LoVo (cell line): ENCODE data around the gene CPNE9.
A peak's percentile ranks its signal among the peaks of the same experiment; 100 is the strongest.
"Not testable (repeated sequence)": the region's sequence is repeated elsewhere in the genome, so short reads cannot be mapped to it uniquely, and the experiment has no call there.

ENCODE experiments used
- DNase-seq: peaks from one replicate; pipeline ENCODE4 v3.0.0-alpha.2; 2016; ENCODE audit warnings: low spot score

The CPNE9 gene

DNA sequence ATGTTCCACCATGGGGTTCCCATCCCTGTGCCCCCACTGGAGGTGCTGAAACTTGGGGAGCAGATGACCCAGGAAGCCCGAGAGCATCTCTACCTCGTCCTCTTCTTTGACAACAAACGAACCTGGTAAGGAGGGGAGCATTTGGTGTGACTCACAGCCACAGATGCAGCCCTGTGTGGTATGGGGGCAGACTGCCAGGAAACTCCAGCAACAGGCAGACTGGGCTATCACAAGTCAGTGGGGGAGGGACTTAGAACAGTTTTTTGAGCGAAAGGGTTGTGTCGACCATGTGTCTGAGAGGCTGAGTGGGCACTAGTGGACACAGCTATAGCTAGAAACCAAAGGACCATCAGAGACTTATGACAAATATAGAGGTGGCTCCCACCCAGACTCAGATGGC lies 42.7 kb downstream of the CPNE9 start:
- DNase-seq: no peak

DNA sequence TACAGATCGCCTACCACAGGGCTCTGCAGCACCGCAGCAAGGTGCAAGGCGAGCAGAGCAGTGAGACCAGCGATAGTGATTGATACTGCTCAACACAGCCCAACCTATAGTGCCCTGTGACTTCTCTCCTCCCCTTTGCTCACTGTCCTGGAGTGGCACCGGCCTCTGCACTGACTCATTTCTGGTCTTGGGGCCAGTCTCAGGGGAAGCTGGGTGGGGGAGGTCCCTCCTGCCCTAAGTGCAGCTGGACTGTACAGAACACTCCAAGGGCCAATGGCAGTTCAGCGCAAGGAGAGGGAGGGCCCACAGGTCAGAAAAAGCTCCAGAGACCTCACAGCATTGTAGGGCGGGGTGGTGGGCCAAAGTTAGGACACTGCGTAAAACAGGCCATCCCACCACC lies 43.6 kb downstream of the CPNE9 start:
- DNase-seq: no peak

DNA sequence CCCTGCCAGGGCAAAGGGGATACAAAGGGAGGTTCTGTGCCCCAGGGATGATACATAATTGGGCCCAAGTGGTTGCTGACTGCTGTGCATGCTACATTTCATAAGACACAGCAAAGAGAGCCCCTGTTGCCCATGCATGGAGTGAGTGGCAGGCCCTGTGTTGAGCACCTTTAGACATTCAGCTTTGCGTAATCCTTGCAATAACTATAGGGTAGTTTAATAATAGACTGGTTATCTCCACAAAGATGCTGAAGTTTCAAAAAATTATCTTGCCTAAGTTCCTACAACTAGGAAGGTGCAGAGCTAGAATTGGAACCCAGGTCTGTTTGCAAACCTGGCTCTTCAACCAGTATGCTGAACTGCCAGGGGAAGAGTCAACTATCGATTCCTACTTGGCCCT lies 44.4 kb downstream of the CPNE9 start:
- DNase-seq: no peak

DNA sequence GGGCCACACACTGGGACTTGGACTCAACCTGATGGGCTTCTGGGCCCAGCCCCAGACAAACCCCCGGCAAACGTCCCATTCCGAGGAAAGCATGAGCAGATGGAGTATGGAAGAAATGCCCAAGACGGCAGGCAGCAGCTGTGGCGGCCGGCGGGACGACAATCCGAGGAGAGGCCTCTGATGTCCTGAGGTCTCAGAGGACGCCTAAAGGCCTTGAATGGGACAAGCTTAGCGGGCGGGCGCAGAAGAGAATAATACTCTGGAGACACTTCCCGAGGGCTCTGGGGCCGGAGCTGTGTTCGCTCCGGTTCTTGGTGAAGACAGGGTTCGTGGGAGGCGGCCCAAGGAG lies 45.6 kb downstream of the CPNE9 start:
- no peak for DNase-seq

DNA sequence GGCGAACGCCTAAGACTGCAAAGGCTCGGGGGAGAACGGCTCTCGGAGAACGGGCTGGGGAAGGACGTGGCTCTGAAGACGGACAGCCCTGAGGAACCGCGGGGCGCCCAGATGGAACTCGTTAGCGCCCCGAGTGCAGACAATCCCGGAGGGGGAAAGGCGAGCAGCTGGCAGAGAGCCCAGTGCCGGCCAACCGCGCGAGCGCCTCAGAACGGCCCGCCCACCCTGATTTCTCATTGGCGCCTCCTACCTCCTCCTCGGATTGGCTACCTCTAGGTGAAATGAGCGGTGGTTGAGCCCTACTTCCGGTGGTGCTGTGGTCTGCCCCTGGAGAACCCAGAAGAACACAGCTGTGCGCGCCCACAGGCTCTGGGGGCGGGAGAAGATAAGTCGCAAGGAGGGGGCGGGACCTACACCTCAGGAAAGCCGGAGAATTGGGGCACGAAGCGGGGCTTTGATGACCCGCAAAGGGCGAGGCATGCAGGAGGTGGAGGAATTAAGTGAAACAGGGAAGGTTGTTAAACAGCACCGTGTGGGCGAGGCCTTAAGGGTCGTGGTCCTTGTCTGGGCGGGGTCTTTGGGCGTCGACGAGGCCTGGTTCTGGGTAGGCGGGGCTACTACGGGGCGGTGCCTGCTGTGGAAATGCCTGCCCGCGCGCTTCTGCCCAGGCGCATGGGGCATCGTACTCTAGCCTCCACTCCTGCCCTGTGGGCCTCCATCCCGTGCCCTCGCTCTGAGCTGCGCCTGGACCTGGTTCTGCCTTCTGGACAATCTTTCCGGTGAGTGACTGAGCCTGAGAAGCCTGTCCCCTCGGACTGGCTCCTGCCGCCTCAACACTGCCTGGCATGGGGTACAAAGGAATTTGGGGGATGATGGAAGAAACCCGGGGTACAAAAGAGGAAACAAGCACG lies 46.3 kb downstream of the CPNE9 start, which contains the start of gene OGG1:
Gene OGG1, plus strand, starts transcription at position 308 of the 911 bp plus-strand sequence. Its CDS starts 335 bp downstream, at position 643.
- peak; percentile 97 for DNase-seq

DNA sequence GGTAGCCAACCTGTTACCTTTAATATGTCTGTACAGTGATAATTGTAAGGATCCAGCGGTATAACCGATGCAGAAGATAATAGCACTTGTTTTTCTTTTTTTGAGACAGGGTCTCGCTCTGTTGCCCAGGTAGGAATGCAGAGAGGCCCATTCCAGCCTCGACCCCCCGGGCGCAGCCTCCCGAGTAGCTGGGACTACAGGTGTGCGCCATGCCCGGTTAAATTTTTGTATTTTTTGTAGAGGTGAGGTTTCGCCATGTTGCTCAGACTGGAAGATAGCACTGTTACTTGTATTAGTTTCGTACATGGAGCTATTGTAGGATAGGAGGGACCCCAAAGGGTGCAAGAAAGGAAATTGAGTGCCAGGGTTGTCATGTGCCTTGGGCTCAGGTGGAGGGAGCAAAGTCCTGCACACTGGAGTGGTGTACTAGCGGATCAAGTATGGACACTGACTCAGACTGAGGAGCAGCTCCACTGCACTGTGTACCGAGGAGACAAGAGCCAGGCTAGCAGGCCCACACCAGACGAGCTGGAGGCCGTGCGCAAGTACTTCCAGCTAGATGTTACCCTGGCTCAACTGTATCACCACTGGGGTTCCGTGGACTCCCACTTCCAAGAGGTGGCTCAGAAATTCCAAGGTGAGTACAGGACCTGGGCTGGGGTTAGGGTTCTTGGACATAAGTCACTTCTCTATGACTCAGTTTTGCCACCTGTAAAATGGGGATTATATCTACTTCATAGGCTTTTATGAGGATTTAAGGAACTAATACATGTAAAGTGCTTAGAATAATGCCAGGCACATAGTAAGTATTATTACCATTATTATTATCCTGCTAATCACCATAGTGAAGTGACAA lies 47.2 kb downstream of the CPNE9 start:
- DNase-seq: no peak

DNA sequence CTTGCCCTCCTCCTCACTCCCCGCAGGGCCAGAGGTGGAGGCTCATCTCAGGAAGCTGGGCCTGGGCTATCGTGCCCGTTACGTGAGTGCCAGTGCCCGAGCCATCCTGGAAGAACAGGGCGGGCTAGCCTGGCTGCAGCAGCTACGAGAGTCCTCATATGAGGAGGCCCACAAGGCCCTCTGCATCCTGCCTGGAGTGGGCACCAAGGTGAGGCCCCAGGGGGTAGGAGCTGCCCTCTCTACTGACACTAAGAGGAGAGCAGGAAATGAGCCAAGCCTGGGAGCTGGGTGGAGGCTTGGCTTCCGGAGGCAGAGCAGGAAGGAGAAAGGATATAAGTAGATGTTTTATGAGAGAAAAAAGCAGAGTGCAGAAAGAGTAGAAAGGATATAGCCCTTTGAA lies 51.0 kb downstream of the CPNE9 start:
- no peak for DNase-seq

DNA sequence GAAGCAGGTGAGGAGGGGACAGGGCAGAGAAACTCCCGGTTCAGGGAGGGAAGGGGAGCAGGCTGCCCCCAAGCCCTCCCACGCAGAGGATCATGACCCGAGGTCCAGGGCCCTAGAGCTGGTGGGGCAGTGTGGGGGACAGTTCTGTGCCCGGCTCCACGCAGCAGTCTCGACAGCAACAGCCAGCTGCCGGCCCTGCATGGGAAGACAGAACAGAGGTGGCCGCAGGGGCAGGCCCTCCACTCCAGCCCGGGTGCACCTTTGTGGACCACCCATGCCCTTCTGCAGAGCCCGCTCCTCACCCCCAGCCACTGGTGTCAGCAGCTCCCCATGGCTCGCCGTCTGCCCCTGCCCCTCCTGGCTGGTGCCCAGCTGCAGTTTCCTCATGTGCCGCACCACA lies 53.8 kb downstream of the CPNE9 start:
- no peak for DNase-seq

DNA sequence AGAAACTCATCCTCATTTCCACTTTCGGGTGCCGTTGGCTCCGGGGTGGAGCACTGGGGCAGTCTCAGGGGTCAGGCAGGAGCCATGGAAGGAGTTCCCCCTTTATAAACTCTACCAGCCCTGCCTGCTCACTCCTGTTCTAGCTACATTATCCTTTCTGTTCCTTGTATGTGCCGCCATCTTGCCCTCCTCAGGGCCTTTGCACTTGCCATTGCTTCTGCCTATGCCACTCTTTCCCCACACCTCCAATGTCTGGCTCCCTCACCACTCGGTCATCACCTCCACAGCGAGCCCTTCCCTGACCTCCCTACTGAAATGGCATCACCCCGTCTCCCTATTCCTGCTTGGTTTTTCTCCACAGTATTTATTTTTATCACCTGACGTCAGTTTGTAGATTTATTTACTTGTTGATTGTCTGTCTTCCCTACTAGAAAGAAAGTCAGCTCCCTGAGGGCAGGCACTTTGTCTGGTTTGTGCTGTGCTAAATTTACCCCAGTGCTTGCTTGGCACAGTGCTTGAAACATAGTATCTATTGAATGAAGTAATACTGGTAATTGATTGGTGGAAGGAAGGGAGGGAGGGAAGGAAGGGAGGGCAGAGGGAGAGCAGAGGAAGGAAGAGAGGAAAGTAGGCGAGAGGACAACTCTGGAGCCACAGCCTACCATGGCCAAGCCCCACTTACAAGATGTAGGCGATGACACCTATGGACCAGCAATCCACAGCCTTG lies 57.3 kb downstream of the CPNE9 start:
- no peak for DNase-seq

DNA sequence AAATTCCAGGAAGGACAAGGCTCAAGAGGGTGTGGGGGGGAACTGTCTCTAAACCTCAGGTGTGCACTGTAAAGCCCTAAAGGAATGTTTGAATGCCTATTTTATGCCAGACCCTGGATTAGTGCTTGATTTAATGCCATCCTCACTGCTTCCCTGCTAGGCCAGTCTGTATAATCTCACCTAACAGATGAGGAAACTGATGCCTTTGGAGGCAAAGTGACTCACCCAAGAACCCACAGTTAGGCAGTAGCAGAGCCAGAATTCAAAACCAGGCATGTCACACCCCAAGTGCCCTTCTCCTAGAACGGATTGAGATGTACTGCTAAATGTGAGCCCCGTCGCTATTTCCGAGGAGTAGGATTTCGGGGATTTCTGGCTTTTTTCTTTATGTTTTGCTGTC lies 58.3 kb downstream of the CPNE9 start:
- DNase-seq: no peak

DNA sequence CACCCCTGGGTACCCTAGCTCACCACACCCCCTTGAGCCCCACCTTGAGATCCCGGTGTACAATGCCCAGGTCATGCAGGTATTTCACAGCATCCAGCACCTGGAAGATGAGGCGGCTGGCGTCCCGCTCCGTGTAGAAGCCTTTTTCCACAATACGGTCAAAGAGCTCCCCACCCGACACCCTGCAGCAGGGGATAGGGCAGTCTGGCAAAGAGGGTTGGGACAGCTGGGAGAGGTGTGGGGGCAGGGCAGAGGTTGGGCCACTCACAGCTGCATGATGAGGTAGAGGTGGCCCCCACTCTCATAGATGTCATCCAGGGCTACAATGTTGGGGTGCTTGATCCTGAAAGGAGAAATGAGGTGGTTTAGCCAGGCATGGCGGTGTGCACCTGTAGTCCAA lies 59.2 kb downstream of the CPNE9 start:
- no peak for DNase-seq

DNA sequence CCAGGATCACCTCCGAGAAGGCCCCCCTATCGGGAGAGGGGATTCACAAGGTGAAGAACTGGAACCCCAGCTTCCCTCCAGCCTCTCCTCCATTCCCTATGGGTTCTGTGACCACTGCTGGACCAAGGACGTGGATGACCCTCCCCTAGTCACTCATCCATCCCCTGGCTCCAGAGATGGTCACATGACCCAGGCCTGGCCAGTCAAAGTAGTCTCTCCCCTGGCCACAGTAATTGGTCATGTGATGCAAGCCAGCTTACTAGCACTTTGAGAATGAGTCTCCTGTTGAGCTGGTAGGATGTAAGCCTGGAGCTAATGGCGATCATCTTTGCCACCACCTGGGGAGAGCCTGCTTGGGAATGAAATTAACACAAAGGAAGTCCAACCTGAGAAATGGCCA lies 62.2 kb downstream of the CPNE9 start:
- DNase-seq: no peak

DNA sequence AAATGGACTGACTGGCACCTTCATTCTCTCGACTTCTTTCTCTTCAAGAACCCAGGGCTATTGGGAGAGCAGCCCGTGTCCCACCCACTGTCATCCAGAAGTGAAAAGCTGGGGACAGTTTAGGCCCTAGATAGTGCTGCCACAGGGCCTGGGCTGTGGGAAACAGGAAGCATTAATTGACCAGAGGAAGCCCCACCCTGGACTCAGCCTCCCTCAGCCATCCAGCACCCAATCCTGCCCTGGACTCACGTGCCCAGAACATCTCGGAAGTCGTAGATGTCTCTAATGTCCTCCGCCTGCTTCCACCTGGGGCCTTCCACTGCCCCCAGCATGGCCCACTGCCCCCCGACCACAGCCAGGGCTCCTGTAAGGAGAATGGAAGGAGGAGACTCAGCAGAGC lies 63.8 kb downstream of the CPNE9 start:
- no peak for DNase-seq

DNA sequence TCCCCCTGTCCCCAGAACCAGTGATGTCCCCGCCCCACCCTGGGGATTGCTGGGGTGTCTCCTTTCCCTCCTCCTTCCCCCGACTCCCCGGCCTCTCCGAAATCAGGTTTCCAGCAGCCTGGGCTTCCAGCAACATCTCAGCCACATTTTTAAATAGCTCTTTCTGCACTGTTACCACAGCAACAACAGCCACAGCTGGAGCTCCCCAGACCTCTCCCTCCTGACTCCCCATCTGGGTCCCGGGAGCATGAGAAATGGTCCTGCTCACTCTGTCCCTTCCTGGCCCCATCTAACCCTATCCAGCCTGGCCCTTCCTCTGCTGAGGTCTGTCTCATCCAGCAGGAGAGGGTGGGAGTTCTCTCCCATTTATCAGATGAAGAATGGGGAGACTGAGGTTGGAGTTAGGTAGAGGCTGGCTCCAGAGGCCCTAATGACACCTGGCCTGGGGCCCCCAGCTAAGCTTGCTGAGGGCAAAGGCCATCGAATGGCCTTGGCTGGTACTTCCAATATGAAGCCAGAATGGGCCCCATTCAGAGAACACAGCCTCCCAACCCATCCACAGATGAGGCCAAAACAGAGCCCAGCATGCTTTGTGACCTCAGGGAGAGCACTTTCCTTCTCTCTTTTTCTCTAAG lies 64.6 kb downstream of the CPNE9 start:
- no peak for DNase-seq

DNA sequence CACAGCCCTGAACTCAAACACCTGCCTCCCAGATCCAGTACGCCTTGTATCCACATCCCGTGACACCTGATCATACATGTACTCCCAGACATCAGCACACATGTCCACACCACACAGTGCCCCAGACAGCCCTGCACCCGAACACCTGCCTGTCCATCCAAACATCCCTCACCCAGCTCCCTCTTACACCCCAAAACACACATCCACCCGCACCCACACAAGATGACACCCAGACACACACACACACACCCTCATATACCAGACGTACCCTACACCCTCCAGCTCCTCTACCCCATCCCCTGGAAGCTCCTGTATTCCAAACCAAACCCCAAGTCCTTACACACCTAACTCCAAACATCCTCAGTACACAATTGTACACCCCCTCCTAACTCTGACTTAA lies 65.4 kb downstream of the CPNE9 start:
- DNase-seq: no peak

DNA sequence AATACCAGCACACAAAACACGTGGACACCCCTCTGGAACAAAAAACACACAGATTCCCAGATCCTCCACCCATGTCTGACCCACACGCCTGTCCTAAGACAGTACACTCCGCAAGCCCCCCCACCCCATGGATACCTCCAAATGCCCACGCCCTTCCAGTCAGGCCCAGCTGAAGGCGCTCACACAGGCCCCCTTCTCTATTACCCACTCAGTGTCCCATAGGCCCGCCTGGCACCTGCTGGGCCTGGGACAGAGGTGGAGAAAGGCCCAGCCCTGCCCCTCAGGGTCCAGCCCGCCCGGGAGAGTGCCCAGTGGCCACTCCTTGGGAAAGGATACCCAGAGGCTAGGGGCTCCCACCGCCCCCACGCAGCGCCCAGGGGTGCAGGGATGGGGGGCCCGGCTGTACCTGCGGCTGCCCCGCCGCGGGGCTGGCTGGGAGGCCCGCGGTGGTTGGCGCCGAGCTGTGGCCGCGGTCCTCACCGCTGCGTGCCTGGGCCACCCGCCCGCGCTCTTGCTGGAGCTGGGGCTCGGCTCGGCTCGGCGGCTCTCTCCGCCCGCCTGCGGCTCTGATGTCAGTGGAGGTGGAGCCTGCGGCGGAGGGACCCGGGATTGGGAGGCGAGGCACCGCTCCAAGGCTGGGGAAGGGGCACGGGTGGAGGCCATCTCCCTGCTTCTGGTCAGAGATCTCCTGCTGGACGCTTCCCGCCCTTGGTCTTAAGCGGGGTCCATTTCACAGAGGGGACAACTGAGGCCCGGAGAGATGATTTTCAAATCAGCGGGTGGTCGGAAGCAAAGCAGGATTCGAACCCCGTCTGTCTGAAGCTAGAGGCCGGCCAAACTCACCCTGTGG lies 66.0 kb downstream of the CPNE9 start, which contains the start of gene CAMK1:
Gene CAMK1, minus strand, starts transcription at position 522 of the 850 bp plus-strand sequence. CDS start 2,198 bp downstream, outside the sequence.
- no peak for DNase-seq

DNA sequence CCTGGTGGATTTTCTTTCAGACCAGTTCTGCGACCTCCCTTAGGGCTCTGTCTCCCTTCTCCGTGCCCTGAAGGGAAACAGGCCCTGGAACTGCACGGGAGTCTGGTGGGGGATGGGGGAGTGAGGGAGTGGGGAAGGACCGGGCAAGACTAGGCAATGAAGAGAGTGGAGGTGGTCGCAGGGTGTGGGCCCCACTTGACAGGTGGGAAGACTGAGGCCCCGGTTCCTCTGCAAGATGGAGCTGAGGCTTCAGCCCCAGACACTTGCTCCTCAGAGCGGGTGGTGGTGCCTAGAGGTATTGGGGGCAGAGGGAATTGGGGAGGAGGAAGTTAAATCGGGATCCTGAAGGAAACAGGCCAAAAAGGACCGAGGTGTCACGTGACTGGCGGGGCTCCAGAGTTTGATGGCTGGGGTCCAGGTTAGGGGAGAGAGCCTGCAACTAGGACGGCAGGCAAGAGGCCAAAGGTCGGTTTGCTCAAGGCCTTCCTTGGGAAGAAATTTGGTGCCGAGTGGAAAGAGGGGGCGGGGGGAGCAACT lies 66.7 kb downstream of the CPNE9 start:
- no peak for DNase-seq

DNA sequence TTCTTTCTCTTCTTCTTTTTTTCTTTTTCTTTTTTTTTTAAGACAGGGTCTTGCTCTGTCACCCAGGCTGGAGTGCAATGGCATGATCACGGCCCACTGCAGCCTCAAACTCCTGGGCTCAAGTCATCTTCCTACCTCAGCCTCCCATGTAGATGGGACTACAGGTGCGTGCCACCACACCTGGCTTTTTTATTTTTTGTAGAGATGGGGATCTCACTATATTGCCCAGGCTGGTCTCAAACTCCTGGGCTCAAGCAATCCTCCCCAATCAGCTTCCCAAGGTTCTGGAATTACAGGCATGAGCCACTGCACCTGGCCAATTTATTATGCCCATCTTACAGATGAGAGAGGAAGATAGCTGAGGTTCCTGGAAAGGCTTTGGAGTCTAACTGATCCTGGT lies 67.4 kb downstream of the CPNE9 start:
- DNase-seq: not testable (repeated sequence)

DNA sequence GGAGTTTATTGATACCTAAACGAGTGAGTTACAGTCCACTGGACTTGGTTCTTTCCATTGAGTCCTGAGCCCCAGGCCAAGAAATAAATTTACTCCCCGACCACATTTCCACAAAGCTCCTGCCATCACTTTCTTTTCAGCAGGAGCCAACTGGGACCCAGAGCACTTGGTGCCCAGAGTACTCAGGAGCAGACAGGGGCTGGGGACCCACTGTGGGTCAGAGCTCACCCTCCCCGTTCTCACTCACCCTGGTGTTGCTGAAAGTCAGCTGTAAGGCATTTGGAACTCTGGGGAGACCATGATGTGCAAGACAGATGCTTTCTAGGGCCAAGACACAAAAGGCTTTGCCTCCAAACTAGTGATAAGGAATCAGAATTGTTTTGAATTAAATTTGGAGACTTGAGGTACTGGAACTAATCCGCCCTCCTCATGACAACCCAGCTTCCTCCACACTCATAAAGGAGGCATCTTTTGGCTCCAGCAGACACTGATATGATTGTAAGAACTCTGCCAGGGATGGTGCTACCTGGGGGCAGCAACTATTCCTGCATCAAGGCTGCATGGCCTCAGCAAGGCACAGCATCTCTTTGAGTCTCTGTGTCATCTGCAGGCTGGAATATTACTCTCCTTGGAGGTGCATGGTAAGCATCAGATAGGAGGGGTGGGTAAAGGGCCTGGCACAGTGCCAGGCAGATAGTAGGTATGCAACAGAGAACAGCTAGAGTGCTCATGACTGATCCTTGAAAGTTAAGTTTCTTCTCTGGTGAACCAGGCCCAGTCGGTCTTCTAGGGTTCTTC lies 73.5 kb downstream of the CPNE9 start:
- DNase-seq: no peak

DNA sequence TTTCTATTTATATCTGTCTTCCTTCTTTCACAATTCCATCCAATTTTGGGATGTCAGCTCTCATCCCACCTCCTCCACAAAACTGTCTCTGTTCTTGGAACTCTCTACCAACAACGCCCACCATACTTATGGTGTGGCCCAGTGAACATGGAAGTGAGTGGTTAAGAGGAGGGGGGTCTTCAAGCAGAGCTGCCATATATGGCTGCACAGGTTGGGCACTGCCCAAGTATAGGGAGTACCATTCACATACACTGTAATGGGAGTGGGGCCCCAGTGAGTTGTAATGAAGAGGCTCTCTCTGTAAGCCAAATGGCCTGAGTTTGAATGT lies 74.0 kb downstream of the CPNE9 start:
- DNase-seq: no peak
